HepG2 (cell line): ENCODE measurements around the gene COMT. TPM values are rescaled to one million over a fixed set of nuclear protein-coding genes. Genes with fewer than 3 reads are reported as not detected.
A peak's percentile ranks its signal among the peaks of the same experiment; 100 is the strongest.

Source experiments
- ATF4 ChIP-seq, 2 experiments: fragments of 450-650 bp in 1 of 2; sonication (generic) in 1 of 2; formaldehyde crosslinking; IDR thresholded peaks; 2 replicates each; pipeline versions ENCODE4 v1.5.0 to v1.8.0; 2020 to 2022; ENCODE audit warnings: mild to moderate bottlenecking in 1 of 2, missing genetic modification reagents in 1 of 2
- BCL3 ChIP-seq: sonication (generic); formaldehyde crosslinking; IDR thresholded peaks from 2 replicates; pipeline ENCODE4 v1.5.1; 2020; ENCODE audit warnings: mild to moderate bottlenecking, missing genetic modification reagents, moderate library complexity
- BHLHE40 ChIP-seq: IDR thresholded peaks from 2 replicates; pipeline ENCODE4 v1.6.1; 2011; ENCODE audit warnings: low read length, improper control_type of control experiment
- GATAD2A ChIP-seq: IDR thresholded peaks from 2 replicates; pipeline ENCODE4 v1.6.1; 2016
- NONO ChIP-seq, 2 experiments: fragments of 450-650 bp in 1 of 2; sonication (generic) in 1 of 2; formaldehyde crosslinking in 1 of 2; IDR thresholded peaks in 1 of 2; conservative IDR thresholded peaks in 1 of 2; 2 replicates each; pipeline versions ENCODE4 v1.6.1 to v1.8.0; 2017 to 2022; ENCODE audit warnings: mild to moderate bottlenecking in 1 of 2, missing genetic modification reagents in 1 of 2, moderate library complexity in 1 of 2
- POGK ChIP-seq: sonication (generic); formaldehyde crosslinking; conservative IDR thresholded peaks from 2 replicates; pipeline ENCODE4 v1.8.0; 2022; ENCODE audit warnings: mild to moderate bottlenecking, moderate library complexity, missing genetic modification reagents
- RAD21 ChIP-seq: fragments of 450-650 bp; formaldehyde crosslinking; IDR thresholded peaks from 2 replicates; pipeline ENCODE4 v1.5.0; 2020; ENCODE audit warnings: mild to moderate bottlenecking
- REXO4 ChIP-seq: sonication (generic); formaldehyde crosslinking; IDR thresholded peaks from 2 replicates; pipeline ENCODE4 v1.8.0; 2022; ENCODE audit warnings: missing genetic modification reagents, mild to moderate bottlenecking, borderline replicate concordance
- SMC3 ChIP-seq: IDR thresholded peaks from 2 replicates; pipeline ENCODE4 v1.6.1; 2011; ENCODE audit warnings: low read length, improper control_type of control experiment
- TBX3 ChIP-seq: fragments of 450-650 bp; IDR thresholded peaks from 2 replicates; pipeline ENCODE4 v1.6.1; 2017; ENCODE audit warnings: antibody characterized with exemption, mild to moderate bottlenecking, inconsistent platforms, borderline replicate concordance
- TFDP2 ChIP-seq: sonication (generic); formaldehyde crosslinking; IDR thresholded peaks from 2 replicates; pipeline ENCODE4 v1.4.0; 2020; ENCODE audit warnings: missing genetic modification reagents
- TGIF2 ChIP-seq: IDR thresholded peaks from 2 replicates; pipeline ENCODE4 v1.6.1; 2016; ENCODE audit warnings: control low read depth, missing compliant biosample characterization
- UBTF ChIP-seq: sonication (generic); formaldehyde crosslinking; IDR thresholded peaks from 2 replicates; pipeline ENCODE4 v1.4.0; 2020; ENCODE audit warnings: mild to moderate bottlenecking, missing genetic modification reagents
- ZBTB25 ChIP-seq: IDR thresholded peaks from 2 replicates; pipeline ENCODE4 v1.6.1; 2018; ENCODE audit warnings: missing genetic modification reagents
- ZMAT3 ChIP-seq: sonication (generic); formaldehyde crosslinking; conservative IDR thresholded peaks from 2 replicates; pipeline ENCODE4 v1.7.0; 2021; ENCODE audit warnings: missing genetic modification reagents
- ZNF296 ChIP-seq: sonication (generic); formaldehyde crosslinking; conservative IDR thresholded peaks from 2 replicates; pipeline ENCODE4 v1.5.0; 2020; ENCODE audit warnings: mild to moderate bottlenecking, missing genetic modification reagents
- ZNF317 ChIP-seq: sonication (generic); formaldehyde crosslinking; IDR thresholded peaks from 2 replicates; pipeline ENCODE4 v1.5.0; 2020; ENCODE audit warnings: mild to moderate bottlenecking, missing genetic modification reagents
- ZNF567 ChIP-seq: sonication (generic); formaldehyde crosslinking; IDR thresholded peaks from 2 replicates; pipeline ENCODE4 v1.8.1; 2023; ENCODE audit warnings: mild to moderate bottlenecking, missing genetic modification reagents, borderline replicate concordance
- ZNF598 ChIP-seq: sonication (generic); formaldehyde crosslinking; IDR thresholded peaks from 2 replicates; pipeline ENCODE4 v1.5.1; 2020; ENCODE audit warnings: mild to moderate bottlenecking, missing genetic modification reagents, borderline replicate concordance
- ZNF652 ChIP-seq: IDR thresholded peaks from 2 replicates; pipeline ENCODE4 v1.6.1; 2016; ENCODE audit warnings: low read depth, borderline replicate concordance
- ZNF75D ChIP-seq: sonication (generic); formaldehyde crosslinking; IDR thresholded peaks from 2 replicates; pipeline ENCODE4 v1.8.1; 2023; ENCODE audit warnings: missing genetic modification reagents, mild to moderate bottlenecking, borderline replicate concordance
- ZNF777 ChIP-seq: sonication (generic); formaldehyde crosslinking; IDR thresholded peaks from 2 replicates; pipeline ENCODE4 v1.4.0; 2020; ENCODE audit warnings: missing genetic modification reagents
- polyA plus RNA-seq, 8 experiments: library from polyadenylated mRNA; depleted of rRNA in 3 of 8; stranded (reverse) in 7 of 8; unstranded in 1 of 8; fragments of >200 nt; fragmentation: Illumina TruSeq in 4 of 8; extraction: Trizol in 4 of 8; gene quantifications; 2 replicates each; pipeline versions ENCODE4 v1.2.1 to v1.2.3, GENCODE V29; 2011 to 2016; ENCODE audit warnings: low read depth in 4 of 8, missing spikeins in 1 of 8, mixed read lengths in 1 of 8; ENCODE audit not compliant: insufficient read depth in 1 of 8
- total RNA-seq, 5 experiments: library from RNA; depleted of rRNA; stranded (reverse); fragments of >200 nt; fragmentation: Illumina TruSeq; extraction: Trizol; gene quantifications; 2 replicates each; pipeline ENCODE4 v1.2.3, GENCODE V29; 2016; ENCODE audit warnings: low read depth in 1 of 5

The COMT gene
- total and polyA plus RNA-seq, 2 of the 13 experiments (the other 11 are each of a cell fraction or from before 2014, with no cell fraction given) = 156 to 162 TPM

GRCh38 chr22:20013382-20013871 is 71.9 kb downstream of the COMT start (continued):
- TF ChIP-seq ZNF567 (CRISPR knock-in tag) (no peak), TBX3 (no peak), TFDP2 (no peak), REXO4 (CRISPR knock-in tag) (no peak), BHLHE40 (no peak), ZMAT3 (no peak), GATAD2A (CRISPR knock-in tag) (peak; percentile 41; the same call in 1 of the 2 replicates), TGIF2 (CRISPR knock-in tag) (no peak), POGK (CRISPR knock-in tag) (no peak), ZNF777 (no peak), RAD21 (peak; percentile 86), ZNF652 (no peak), ZNF598 (CRISPR knock-in tag) (peak; percentile 20; the same call in 1 of the 2 replicates), NONO (IDR thresholded peaks at IDR 0.05) (no peak), NONO (CRISPR knock-in tag; conservative IDR thresholded peaks at IDR 0.05) (0 out of 2 replicates have a peak, but pooled peaks have one; percentile 17), BCL3 (no peak), UBTF (CRISPR knock-in tag) (peak; percentile 62), ZNF75D (CRISPR knock-in tag) (no peak), ZNF296 (no peak), SMC3 (peak; percentile 62; the same call in 1 of the 2 replicates), ZNF317 (CRISPR knock-in tag) (no peak), ATF4 (CRISPR knock-in tag; IDR thresholded peaks at IDR 0.05) (no peak), ZBTB25 (CRISPR knock-in tag) (no peak)
